Measurements from ENCODE around the gene DAAM1. TPM values are rescaled to one million over a fixed set of nuclear protein-coding genes. Genes with fewer than 3 reads are reported as not detected.

Gene DAAM1
- total RNA-seq, 1 experiment from 2014 or later, result 43.8 TPM

DNA sequence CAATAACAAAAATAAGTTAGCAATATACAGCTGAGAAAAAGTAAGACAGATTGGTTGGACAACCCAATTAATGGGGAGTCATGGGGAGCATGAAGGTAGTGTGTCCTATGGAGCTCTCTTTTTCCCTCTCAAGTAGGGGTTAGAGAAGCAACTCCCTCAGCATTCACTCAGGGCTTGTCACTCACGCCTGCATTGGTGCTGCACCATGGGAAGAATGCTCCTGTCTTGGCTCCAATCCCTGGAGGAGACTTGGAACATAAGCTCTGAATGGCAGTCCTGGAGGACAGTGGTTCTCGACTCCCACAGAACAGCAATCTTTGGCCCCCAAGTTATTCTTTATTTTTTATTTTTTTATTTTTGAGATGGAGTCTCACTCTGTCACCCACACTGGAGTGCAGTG is 113.8 kb downstream of the DAAM1 start:
- H3K4me3 ChIP-seq (ENCODE audit: low read length), result no peak overlapping the region
- no peaks in the 10 kb centered on the region for H3K27me3 ChIP-seq (ENCODE audit: low read length)
- H3K27ac ChIP-seq (ENCODE audit: low read length), result no peak overlapping the region
- no peak overlapping the region for H3K9ac ChIP-seq (ENCODE audit: low read length)
- no peaks in the 10 kb centered on the region for H3K36me3 ChIP-seq (ENCODE audit: insufficient read depth, low read length)
- no peak for DNase-seq
- H3K9me3 ChIP-seq (ENCODE audit: low read length), result no peaks in the 10 kb centered on the region
- H2AFZ ChIP-seq (ENCODE audit: low read length), result no peak overlapping the region
- H3K4me2 ChIP-seq (ENCODE audit: low read depth, low read length, poor library complexity, severe bottlenecking), result no peak overlapping the region
- H3K9me2 ChIP-seq (replicated peaks; ENCODE audit: insufficient read depth, low read length), result no peaks in the 10 kb centered on the region
- H4K20me1 ChIP-seq (ENCODE audit: insufficient read depth, low read depth, low read length), result no peaks in the 10 kb centered on the region
- peaks cover 38% of the 10 kb centered on the region for H3K4me1 ChIP-seq (ENCODE audit: low read length)
- no peaks in the 10 kb centered on the region for H3K79me2 ChIP-seq (ENCODE audit: low read length)

DNA sequence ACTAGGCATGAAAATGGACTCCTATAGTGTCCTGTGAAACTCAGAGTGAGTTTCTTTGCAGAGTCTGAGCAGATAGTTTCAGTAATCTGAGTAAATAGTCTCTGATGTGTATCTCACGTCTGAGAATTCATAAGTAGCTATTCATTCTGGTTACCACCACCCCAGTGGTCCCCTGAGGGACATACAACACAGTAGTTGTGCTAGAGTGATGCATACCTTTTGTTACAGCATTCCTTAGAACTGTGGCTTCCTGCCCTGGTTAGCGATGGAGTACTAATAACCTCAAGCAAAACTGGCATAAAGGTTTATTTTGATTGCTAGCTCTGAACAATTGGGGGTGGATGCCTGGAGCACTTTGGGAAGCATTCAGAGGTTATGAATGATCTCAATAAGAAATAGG is 114.7 kb downstream of the DAAM1 start:
- H3K4me1 ChIP-seq (ENCODE audit: low read length), result peaks cover 38% of the 10 kb centered on the region
- no peaks in the 10 kb centered on the region for H3K27me3 ChIP-seq (ENCODE audit: low read length)
- no peak overlapping the region for H3K4me2 ChIP-seq (ENCODE audit: low read depth, low read length, poor library complexity, severe bottlenecking)
- DNase-seq, result no peak
- no peak overlapping the region for H2AFZ ChIP-seq (ENCODE audit: low read length)
- no peak overlapping the region for H3K4me3 ChIP-seq (ENCODE audit: low read length)
- H3K27ac ChIP-seq (ENCODE audit: low read length), result no peak overlapping the region
- no peaks in the 10 kb centered on the region for H3K79me2 ChIP-seq (ENCODE audit: low read length)
- H3K9ac ChIP-seq (ENCODE audit: low read length), result no peak overlapping the region
- no peaks in the 10 kb centered on the region for H3K9me2 ChIP-seq (replicated peaks; ENCODE audit: insufficient read depth, low read length)
- H3K36me3 ChIP-seq (ENCODE audit: insufficient read depth, low read length), result no peaks in the 10 kb centered on the region
- no peaks in the 10 kb centered on the region for H3K9me3 ChIP-seq (ENCODE audit: low read length)
- H4K20me1 ChIP-seq (ENCODE audit: insufficient read depth, low read depth, low read length), result no peaks in the 10 kb centered on the region

DNA sequence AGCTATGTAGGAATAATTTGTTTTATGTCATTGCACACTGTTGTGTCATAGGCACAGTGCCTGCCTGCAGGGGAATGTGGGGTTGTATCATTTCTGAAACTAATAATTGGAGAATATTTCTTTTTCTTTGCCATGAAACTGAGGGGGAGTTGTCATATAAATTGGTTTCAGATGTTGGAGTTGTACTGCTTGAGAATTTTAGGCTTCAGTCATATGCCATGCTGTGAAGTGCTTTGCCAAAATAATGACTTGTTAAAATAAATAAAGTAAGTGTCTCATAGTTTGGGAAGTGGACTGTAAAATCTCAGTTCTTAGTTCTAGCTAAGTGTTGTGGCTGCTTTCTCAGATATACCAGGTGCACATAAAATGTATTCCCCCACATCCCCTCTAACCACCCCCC is 116.8 kb downstream of the DAAM1 start:
- Histone ChIP-seq H3K36me3 (ENCODE audit: insufficient read depth, low read length) (no peaks in the 10 kb centered on the region), H3K9me3 (ENCODE audit: low read length) (no peaks in the 10 kb centered on the region), H3K9me2 (replicated peaks; ENCODE audit: insufficient read depth, low read length) (no peaks in the 10 kb centered on the region), H3K4me2 (ENCODE audit: low read depth, low read length, poor library complexity, severe bottlenecking) (no peak overlapping the region), H2AFZ (ENCODE audit: low read length) (no peak overlapping the region), H3K4me3 (ENCODE audit: low read length) (no peak overlapping the region), H3K4me1 (ENCODE audit: low read length) (peaks cover 30% of the 10 kb centered on the region), H3K27ac (ENCODE audit: low read length) (no peak overlapping the region), H3K27me3 (ENCODE audit: low read length) (no peaks in the 10 kb centered on the region), H3K9ac (ENCODE audit: low read length) (no peak overlapping the region), H3K79me2 (ENCODE audit: low read length) (no peaks in the 10 kb centered on the region), H4K20me1 (ENCODE audit: insufficient read depth, low read depth, low read length) (no peaks in the 10 kb centered on the region)
- no peak for DNase-seq

DNA sequence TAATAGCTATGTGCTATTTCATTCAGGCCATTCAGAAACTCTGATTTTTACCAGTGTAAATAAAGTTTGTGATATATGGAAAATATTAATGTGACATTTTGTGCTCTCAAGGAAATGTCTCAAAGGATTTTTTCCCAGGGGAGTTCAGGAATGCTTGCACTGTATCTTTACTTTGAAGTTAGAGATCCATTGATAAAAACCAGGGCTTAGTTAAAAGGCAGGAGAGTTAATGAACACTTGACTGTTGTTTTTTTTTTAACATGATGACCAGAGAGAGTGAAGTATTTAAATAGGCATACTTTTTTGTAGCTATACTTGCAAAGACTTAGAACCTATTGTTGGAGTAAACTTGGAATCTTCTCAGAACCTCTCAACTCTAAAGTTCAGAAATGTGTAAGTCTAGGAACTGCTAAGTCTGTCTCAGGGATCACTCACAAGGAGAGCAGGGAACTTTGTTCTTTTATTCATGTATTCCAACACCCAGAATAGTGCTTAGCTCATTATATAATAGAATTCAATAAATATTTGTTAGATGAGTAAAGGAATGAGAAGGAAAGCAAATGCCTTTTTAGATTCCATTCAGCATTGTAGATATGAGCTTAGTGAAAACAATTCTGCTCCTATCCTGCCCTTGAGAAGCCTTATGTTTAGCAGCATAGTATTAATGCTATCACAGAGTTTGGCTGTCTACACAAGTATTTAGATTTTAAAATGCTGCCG is 117.5 kb downstream of the DAAM1 start:
- no peak for DNase-seq
- no peak overlapping the region for H3K9ac ChIP-seq (ENCODE audit: low read length)
- no peaks in the 10 kb centered on the region for H3K27me3 ChIP-seq (ENCODE audit: low read length)
- H3K9me3 ChIP-seq (ENCODE audit: low read length), result no peaks in the 10 kb centered on the region
- H2AFZ ChIP-seq (ENCODE audit: low read length), result no peak overlapping the region
- H4K20me1 ChIP-seq (ENCODE audit: insufficient read depth, low read depth, low read length), result no peaks in the 10 kb centered on the region
- H3K27ac ChIP-seq (ENCODE audit: low read length), result no peak overlapping the region
- H3K79me2 ChIP-seq (ENCODE audit: low read length), result no peaks in the 10 kb centered on the region
- no peaks in the 10 kb centered on the region for H3K36me3 ChIP-seq (ENCODE audit: insufficient read depth, low read length)
- H3K4me2 ChIP-seq (ENCODE audit: low read depth, low read length, poor library complexity, severe bottlenecking), result no peak overlapping the region
- no peak overlapping the region for H3K4me3 ChIP-seq (ENCODE audit: low read length)
- H3K4me1 ChIP-seq (ENCODE audit: low read length), result peaks cover 25% of the 10 kb centered on the region
- no peaks in the 10 kb centered on the region for H3K9me2 ChIP-seq (replicated peaks; ENCODE audit: insufficient read depth, low read length)

DNA sequence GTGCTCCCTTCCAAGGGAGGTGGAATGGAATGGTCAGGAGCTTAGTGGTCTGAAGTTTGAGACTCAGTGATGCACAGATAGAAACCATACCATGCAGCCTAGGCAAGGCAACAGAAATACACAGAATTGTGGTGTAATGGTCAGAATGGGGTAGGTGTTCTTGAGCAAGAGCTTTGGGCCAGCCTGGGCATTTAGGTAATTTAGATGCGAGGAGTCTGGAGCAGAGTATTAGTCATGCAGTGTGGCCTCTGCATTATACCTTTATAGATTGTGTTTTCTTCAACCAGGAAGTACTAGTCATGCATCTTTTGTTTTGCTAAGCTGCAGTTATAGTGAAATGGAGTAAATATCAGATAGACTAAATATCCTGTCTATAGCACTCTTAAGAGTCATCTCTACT is 118.3 kb downstream of the DAAM1 start:
- no peaks in the 10 kb centered on the region for H3K36me3 ChIP-seq (ENCODE audit: insufficient read depth, low read length)
- H3K79me2 ChIP-seq (ENCODE audit: low read length), result no peaks in the 10 kb centered on the region
- DNase-seq, result no peak
- H3K9ac ChIP-seq (ENCODE audit: low read length), result no peak overlapping the region
- H3K27me3 ChIP-seq (ENCODE audit: low read length), result no peaks in the 10 kb centered on the region
- H2AFZ ChIP-seq (ENCODE audit: low read length), result no peak overlapping the region
- H4K20me1 ChIP-seq (ENCODE audit: insufficient read depth, low read depth, low read length), result no peaks in the 10 kb centered on the region
- peaks cover 17% of the 10 kb centered on the region for H3K4me1 ChIP-seq (ENCODE audit: low read length)
- no peak overlapping the region for H3K27ac ChIP-seq (ENCODE audit: low read length)
- H3K9me3 ChIP-seq (ENCODE audit: low read length), result no peaks in the 10 kb centered on the region
- no peaks in the 10 kb centered on the region for H3K9me2 ChIP-seq (replicated peaks; ENCODE audit: insufficient read depth, low read length)
- no peak overlapping the region for H3K4me2 ChIP-seq (ENCODE audit: low read depth, low read length, poor library complexity, severe bottlenecking)
- H3K4me3 ChIP-seq (ENCODE audit: low read length), result no peak overlapping the region

DNA sequence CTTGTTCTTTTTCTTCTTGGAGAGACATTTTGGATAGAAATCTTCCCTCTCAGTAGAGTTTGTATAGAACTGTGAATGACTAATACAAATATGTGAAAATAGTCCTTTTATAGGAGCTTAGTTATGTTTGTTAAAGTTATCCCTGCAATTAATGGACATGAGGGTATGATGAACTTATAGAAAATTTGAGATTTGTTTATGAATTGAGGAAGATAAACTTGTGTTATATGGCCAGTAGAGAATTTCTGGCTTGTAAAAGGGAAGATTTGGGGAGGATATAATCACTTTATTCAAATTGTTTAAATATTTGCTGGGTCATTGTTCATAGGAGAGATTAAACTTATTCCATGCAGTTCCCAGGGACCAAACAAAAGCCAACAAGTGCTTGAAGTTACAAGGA is 119.6 kb downstream of the DAAM1 start:
- H3K9me3 ChIP-seq (ENCODE audit: low read length), result no peaks in the 10 kb centered on the region
- H3K27me3 ChIP-seq (ENCODE audit: low read length), result no peaks in the 10 kb centered on the region
- H3K36me3 ChIP-seq (ENCODE audit: insufficient read depth, low read length), result no peaks in the 10 kb centered on the region
- H3K4me3 ChIP-seq (ENCODE audit: low read length), result no peak overlapping the region
- H3K4me2 ChIP-seq (ENCODE audit: low read depth, low read length, poor library complexity, severe bottlenecking), result no peak overlapping the region
- H3K9ac ChIP-seq (ENCODE audit: low read length), result no peak overlapping the region
- no peaks in the 10 kb centered on the region for H4K20me1 ChIP-seq (ENCODE audit: insufficient read depth, low read depth, low read length)
- no peak for DNase-seq
- H3K9me2 ChIP-seq (replicated peaks; ENCODE audit: insufficient read depth, low read length), result no peaks in the 10 kb centered on the region
- no peak overlapping the region for H3K27ac ChIP-seq (ENCODE audit: low read length)
- no peak overlapping the region for H2AFZ ChIP-seq (ENCODE audit: low read length)
- H3K79me2 ChIP-seq (ENCODE audit: low read length), result no peaks in the 10 kb centered on the region
- H3K4me1 ChIP-seq (ENCODE audit: low read length), result peaks cover 4% of the 10 kb centered on the region

DNA sequence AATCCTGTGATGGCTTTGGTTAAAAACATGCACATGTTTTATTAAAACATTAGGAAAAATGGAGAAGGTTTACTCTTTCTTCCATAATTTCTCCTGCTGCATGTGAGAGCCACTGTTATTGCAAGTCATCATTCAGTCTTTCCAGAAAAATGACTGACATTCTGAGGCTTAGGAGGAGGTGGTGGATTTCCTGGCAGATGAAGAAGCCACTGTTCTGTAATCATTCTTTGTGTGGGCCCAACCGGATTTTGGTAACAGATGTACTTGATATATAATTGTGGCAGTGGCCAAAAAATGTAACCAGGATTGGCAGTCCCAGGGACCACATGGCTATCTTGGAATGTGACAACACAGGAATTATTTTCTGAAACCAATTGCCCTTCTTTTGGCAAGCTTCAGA is 120.2 kb downstream of the DAAM1 start:
- Histone ChIP-seq H3K27ac (ENCODE audit: low read length) (no peak overlapping the region), H3K9me2 (replicated peaks; ENCODE audit: insufficient read depth, low read length) (no peaks in the 10 kb centered on the region), H3K79me2 (ENCODE audit: low read length) (no peaks in the 10 kb centered on the region), H3K9me3 (ENCODE audit: low read length) (no peaks in the 10 kb centered on the region), H3K4me1 (ENCODE audit: low read length) (peaks cover 3% of the 10 kb centered on the region), H4K20me1 (ENCODE audit: insufficient read depth, low read depth, low read length) (no peaks in the 10 kb centered on the region), H3K36me3 (ENCODE audit: insufficient read depth, low read length) (no peaks in the 10 kb centered on the region), H3K4me3 (ENCODE audit: low read length) (no peak overlapping the region), H3K4me2 (ENCODE audit: low read depth, low read length, poor library complexity, severe bottlenecking) (no peak overlapping the region), H2AFZ (ENCODE audit: low read length) (no peak overlapping the region), H3K27me3 (ENCODE audit: low read length) (no peaks in the 10 kb centered on the region), H3K9ac (ENCODE audit: low read length) (no peak overlapping the region)
- no peak for DNase-seq

DNA sequence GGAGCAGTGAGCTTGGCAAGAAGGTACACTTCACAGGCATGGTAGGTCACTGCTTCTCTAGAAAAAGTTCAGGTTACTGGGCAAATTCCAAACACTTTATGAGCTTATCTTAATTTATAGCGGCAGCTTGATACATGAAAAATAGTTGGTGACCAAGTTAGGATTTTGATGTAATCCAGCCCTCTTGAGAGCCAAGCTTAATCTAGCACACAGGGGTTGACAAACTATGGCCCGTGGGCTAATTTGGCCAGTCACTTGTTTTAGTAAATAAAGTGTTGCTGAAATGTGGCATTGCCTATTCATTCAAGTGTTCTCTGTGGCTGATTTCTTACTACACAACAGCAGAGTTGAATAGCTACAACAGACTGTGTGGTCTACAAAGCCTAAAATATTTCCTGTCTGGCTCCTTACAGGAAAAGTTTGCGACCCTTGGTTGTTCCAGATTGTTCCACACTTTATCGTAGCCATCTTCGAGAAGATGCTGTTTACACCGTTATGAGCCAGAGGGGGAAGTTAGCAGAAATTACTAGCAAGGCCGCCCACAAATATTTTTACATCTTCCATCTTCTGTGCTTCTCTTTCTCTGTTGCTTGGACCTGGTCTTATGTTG is 120.9 kb downstream of the DAAM1 start:
- no peaks in the 10 kb centered on the region for H3K27me3 ChIP-seq (ENCODE audit: low read length)
- no peak for DNase-seq
- no peak overlapping the region for H3K4me2 ChIP-seq (ENCODE audit: low read depth, low read length, poor library complexity, severe bottlenecking)
- H3K36me3 ChIP-seq (ENCODE audit: insufficient read depth, low read length), result no peaks in the 10 kb centered on the region
- H3K9me3 ChIP-seq (ENCODE audit: low read length), result no peaks in the 10 kb centered on the region
- no peaks in the 10 kb centered on the region for H4K20me1 ChIP-seq (ENCODE audit: insufficient read depth, low read depth, low read length)
- no peaks in the 10 kb centered on the region for H3K9me2 ChIP-seq (replicated peaks; ENCODE audit: insufficient read depth, low read length)
- no peak overlapping the region for H3K9ac ChIP-seq (ENCODE audit: low read length)
- no peak overlapping the region for H2AFZ ChIP-seq (ENCODE audit: low read length)
- H3K79me2 ChIP-seq (ENCODE audit: low read length), result no peaks in the 10 kb centered on the region
- no peak overlapping the region for H3K27ac ChIP-seq (ENCODE audit: low read length)
- peaks cover 3% of the 10 kb centered on the region for H3K4me1 ChIP-seq (ENCODE audit: low read length)
- H3K4me3 ChIP-seq (ENCODE audit: low read length), result no peak overlapping the region
